ENCODE results near the gene ABHD13.
"Not testable (repeated sequence)": the region's sequence is repeated elsewhere in the genome, so short reads cannot be mapped to it uniquely, and the experiment has no call there.

Gene ABHD13

DNA sequence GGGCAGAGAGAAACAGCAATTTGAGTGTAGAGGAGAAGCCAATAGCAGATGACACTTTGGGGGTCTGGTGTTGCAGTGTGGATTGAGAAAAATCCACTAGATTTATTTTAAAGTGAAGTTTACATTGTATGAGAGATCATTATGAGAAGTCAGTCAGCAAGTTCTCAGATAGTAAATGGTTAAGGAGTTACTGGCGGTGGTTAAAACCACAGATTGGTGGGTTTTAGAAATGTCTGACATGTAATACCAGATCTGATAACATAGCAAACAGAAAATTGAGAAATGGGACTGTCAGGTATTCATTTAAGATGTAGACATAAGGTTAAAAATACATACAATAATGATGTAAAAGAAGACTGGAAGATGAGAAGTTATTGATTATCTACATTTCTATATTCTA is 7.2 kb downstream of the ABHD13 start:
- no peak for DNase-seq

DNA sequence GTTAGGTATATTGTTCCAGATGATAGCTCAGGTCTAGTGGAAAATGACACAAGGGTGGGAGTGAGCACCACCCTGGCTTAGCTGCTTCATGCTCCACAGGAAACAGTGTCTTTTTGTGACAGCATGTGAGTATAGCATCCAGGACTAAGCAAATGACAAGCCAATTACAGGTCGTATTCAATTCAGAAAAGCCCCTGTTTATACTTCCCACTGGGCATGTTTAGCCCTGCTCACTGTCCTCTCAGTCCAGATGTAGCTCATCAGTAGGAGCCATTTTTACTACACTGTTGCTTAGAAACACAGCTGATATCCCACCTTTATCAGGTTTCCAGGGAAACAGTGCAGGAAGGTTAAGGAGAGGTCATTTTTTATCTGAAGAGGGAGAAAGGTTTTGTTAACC is 8.0 kb downstream of the ABHD13 start:
- no peak for DNase-seq

DNA sequence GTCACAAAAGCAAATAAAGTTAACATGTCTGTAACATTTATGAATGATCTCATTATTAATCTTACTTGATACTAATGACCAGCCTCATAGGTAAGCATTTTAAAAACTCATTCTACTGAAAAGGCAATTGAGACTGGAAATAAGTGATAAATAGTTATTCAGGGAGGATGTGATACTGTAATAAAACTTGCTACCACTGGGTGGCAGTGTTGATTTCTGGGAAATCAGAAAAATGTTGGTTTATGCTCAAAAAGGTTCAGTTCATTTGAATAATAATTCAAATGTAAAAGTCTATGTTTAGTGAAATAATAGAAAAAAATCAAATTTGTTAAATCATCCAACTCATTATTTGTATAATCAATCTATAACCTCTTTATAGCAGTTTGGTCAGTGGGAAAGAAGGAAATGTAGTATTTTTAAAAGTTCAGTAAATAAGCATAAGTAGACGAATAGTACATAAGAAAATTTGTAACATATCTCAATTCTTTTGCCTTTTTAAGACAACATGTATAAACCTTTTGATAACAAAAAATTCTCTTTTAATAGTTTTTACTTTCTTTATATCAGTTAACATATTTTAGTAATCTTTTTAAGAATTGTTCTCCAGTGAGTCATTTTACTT is 9.6 kb downstream of the ABHD13 start:
- DNase-seq, result peak; percentile 41

DNA sequence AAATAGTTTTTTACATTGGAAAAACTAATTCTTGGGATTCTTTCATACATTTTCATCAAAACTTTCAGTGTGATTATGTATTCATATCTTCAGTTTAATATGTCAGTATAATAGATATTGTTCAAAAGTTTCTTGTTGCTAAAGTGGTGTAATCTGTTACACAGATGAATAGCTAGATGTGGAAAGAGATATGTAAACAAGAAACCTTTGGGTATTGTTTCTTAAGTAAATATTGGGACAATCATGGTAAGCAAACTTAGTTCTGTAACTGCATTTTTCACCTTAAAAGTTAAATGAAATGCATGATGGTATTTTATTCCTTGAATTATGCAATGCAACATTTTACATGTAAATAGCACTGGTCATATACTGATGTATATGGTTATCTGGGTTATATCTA is 12.2 kb downstream of the ABHD13 start:
- no peak for DNase-seq

DNA sequence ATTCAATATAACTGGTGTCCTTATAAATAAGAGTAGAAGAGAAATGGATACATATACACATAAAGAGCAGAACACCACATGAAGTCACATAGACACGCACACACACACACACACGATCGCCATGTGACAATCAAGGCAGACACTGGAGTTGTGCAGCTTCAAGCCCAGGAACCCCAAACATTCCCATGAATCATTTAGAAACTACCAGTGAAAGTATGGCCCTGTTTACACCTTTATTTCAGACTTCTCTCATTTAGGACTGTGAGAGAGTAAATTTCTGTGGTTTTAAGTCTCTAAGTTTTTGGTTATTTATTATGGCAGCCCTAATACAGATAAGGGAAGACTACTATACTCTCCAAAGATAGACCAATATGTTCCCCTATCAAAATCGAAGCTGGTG is 31.0 kb downstream of the ABHD13 start:
- no peak for DNase-seq

DNA sequence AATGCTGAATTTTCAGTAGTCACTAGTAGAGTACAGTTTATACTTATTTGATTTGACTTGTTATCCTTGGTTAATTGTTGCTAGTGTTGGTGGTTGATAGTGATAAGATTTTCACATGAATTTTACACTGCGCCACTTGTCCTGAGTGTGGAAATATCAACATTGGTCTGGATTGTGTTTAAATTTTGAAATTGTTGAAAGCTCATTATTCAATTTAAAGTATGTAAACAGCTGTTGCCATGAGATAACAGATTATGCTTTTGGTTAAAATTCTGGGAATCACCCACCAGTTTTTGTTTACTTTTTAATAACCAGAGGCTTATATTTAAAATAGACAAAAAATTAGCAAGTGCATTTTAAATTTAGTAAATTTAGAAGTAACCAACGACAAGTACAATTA is 39.1 kb downstream of the ABHD13 start:
- DNase-seq, result no peak

DNA sequence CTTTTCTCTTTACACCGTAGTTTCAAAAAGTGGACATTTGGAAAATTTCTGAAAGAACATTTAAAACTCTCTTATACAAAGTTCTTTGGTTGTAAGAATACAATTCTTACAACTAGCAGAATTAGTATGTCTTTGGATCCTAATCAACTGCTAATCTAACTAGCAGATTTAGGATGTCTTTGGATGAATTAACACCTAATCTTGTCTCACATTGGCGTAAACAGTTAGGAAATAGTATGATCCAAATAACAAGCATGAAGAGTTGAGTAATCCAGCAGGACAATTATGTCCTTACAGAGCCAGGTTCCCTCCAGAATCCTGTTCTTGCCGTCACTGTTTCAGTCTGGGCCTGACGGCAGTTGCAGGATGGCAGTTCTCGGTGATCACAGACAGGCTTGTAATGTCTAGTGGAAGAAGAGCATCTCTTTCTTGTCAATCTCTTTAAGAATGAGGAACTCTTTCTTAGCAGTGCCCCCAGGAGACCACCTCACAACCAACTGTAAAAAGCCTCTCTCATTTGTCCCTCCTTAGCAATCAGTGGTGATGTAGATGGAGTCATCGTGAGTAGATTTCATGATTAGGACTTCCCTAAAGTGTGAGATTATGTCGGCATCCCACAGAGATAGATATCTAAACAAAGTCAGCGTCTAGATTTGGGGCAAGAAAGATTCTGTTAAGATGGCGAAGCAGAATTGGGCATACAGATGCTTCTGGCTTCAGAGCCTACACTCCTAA is 45.6 kb downstream of the ABHD13 start:
- no peak for DNase-seq

DNA sequence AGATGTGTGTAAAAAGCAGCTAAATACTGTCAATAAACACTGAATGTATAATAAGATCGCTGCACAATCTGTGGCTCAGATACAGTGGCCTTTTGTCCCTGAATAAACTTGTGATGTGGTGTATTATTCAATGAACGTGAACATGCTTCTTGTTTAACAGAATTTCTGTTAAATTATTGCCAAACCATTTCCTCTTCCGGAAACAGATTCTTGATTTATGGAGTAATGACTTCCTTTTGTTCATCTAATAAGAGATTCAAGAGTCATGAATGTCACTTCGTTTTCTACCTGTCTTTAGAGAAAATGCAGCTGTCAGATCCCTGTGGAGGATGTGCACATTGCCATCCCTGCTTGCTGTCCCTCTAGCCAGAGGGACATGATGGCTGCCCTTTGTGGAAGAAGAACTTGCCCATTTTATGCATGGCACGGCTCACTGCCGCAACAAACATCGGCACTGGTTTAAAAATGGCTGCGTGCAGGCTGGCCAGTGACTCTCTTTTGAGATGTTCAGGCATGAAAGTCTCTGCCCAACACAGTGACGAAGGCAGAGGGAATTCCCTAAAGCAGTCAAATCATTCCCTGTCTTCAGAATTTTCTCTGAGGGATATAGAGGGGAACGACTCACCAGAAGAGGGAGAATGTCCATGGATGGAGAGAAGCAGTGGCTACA is 48.3 kb downstream of the ABHD13 start:
- DNase-seq, result peak; percentile 2

DNA sequence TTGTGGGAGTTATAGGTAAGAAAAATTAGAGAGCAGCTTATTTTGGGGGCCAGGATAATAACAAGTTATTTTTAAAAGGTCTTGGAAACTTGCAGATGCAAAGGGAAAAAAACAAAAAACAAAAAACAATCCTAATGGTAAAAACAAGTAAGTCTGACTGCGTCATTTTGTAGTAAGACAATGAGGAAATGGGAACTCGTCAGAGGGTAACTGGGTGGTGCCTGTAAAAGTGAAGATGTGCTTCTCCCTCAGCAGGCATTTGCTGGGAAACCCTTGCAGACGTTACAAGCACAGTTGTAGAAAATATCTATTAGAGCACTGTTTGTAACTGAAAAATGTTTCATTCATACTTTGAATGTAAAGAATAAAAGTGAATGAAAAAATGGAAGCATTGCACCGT is 49.2 kb downstream of the ABHD13 start:
- no peak for DNase-seq

DNA sequence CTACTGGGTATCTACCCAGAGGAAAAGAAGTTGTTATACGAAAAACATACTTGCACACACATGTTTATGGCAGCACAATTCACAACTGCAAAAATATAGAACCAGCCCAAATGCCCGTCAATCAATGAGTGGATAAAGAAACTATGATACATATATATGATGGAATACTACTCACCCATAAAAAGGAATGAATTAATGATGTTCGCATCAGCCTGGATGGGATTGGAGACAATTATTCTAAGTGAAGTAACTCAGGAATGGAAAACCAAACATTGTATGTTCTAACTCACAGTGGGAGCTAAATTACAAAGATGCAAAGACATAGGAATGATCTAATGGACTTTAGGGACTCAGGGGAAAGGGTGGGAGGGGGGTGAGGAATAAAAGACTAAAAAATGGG is 49.7 kb downstream of the ABHD13 start:
- not testable (repeated sequence) for DNase-seq

DNA sequence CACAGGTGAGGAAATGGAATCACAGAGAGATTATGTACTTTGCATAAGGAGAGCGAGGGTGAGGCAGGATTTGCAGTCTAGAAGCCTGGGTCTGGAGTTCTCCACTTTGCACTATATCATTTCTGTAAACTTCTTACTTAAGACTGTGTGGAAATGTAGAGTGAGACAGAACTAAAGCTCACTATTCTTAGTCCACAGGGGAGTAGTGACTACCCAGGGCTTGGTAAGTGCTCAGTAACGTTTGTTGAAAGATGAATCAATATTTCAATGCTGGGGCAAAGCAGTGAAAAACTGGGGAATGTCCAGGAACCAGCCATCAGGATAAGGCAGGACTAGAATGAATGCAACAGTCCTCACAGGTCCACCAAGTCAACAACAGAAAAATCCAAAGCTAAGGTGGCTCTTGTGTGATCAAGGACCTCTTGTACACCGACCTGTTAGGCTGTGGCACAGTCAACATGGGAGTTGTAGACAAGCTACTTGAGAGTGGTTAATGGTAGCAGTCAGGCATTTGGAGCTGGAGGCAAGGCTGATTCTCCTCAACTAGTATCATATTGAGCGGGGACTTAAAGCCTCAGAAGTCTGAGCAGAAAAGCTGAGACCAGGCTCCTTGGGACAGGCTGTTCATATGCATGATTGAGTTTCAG is 50.4 kb downstream of the ABHD13 start:
- no peak for DNase-seq

DNA sequence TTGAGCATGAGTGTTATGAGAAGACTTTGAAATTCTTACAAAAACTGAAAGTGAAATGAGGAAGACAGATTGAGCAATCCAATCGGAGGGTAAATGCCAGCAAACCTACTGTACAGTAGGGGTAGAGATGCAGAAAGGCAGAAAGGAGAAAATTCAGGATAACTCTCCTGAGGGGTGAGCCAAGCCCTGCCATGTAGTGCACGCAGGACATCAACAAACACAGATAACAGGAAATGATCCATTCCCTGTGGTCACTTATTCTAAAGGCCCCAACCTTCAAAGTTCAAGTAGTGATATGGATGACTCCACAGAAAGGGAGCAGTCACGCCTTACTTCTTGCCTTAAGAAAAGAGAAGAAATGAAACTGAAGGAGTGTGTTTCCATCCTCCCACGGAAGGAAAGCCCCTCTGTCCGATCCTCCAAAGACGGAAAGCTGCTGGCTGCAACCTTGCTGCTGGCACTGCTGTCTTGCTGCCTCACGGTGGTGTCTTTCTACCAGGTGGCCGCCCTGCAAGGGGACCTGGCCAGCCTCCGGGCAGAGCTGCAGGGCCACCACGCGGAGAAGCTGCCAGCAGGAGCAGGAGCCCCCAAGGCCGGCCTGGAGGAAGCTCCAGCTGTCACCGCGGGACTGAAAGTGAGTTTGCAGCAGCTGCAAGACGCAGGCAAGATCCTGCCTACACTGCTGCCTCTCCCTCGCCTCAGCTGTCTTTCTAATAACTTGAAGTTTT is 51.6 kb downstream of the ABHD13 start, which contains the start of gene TNFSF13B:
Gene TNFSF13B, plus strand, starts transcription at position 118 of the 728 bp plus-strand sequence. Its CDS starts 178 bp downstream, at position 296.
- peak; percentile 54 for DNase-seq

DNA sequence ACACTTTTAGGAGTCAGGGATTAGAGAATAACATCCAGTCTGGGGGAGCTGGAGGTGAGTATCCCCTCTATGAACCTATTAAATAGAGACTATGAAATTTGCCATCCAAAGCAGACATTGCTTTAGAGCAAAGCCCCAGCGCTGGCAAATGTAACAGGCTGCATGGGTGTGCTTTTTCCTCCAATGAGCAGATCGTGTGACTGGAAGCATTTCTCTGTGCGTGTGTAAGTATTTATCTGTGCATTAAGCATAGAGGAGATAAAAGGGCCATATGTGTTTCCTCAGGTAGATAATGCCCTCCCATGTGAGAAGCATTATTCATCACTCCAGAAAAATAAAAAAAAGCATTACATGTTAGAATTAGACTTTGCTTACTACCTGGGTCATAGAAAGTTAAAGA is 52.2 kb downstream of the ABHD13 start:
- peak; percentile 22 for DNase-seq

DNA sequence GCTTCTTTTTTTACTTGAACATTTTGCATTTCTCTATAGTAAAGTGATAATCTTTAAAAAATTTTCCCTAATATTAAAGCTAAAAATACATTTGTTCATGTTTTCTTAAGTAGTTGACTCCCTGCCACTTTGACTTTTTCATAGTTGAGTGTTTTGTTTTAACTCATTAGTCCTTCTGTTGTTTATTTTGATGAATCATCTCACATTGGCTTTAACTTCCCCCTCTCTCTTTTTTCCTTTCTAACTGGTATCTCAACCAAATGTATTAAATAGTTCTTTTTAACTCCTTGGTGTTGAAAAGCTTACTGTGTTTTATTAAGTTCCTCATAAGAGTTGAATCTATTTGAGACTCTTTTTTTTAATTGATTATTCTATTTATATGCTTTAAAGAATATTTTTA is 54.1 kb downstream of the ABHD13 start:
- DNase-seq, result no peak

DNA sequence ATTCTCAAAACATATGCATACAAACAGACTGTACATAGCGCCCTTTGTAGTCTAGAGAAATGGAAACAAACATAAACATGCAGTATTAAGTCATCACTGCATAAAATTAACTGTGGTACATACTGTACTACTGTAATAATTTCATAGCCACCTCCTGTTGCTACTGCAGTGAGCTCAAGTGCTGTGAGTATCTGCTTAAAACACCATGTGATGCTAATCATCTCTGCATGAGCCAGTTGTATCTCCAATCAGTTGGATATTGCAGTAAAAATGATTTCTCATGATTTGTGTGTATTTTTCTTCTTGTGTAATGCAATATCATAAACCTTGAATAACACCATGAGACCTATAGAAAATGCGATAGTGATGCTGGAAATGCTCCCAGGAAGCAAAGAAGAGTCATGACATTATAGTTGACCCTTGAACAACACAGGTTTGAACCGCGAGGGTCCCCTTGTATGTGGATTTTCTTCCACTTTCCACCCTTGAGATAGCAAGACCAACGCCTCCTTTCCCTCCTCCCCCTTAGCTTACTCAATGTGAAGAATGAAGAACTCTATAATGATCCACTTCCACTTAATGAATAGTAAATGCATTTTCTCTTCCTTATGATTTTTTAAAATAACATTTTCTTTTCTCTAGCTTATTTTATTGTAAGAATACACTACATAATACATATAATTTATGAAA is 55.4 kb downstream of the ABHD13 start:
- DNase-seq, result no peak

DNA sequence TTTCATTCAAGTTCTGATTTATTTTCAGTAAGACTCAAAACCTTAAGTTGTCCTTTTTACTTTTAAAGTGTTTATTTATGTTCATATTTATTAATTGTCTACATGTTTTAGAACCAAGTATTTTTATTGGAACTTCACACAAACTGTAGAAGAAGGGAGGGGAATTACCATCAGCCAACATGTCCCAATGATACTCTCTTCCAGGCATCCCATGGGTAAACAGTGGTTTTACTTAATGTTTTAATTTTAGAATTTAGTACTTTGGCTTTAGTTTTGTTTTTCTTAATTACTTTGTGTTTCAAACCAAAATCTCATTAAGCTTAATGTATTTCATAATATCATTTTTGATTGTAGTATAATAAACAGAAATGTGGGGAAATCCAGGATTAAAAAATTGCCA is 56.5 kb downstream of the ABHD13 start:
- DNase-seq, result no peak

DNA sequence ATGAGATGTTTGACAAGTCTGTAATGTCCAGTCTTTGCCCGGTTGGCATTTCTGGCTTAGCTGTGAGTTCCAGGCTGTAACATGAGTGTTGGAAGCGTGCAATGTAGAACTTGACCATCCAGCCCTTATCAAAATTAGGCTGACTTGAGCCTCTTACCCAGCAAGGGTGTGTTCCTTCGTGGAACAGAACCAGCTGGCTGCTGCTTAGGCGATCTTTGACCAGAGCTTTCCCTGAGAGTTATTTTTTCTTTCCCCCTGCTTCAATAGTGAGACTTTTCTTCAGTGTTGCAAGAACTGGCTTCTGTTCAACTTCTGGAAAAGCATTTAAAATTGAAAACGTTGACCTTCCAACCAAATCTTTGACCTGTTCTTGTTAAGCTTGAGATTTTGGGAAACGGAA is 57.9 kb downstream of the ABHD13 start:
- DNase-seq, result no peak

DNA sequence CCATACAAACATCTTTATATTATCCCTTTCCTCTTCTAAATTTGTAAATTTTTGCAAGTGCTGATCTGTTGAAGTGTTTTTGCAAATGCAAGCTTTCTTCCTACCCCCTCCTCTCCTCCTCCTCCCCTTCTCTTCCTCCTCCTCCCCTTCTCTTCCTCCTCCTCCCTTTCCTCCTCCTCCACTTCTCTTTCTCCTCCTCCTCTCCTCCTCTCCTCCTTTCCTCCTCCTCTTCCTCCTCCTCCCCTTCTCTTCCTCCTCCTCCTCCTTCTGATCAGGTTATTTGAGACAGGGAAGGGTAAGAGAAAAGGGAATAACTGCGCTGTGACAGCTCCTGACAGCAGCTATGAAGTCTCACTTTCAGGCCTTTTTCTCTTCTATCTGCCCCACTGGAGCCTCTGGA is 60.3 kb downstream of the ABHD13 start:
- DNase-seq, result no peak

DNA sequence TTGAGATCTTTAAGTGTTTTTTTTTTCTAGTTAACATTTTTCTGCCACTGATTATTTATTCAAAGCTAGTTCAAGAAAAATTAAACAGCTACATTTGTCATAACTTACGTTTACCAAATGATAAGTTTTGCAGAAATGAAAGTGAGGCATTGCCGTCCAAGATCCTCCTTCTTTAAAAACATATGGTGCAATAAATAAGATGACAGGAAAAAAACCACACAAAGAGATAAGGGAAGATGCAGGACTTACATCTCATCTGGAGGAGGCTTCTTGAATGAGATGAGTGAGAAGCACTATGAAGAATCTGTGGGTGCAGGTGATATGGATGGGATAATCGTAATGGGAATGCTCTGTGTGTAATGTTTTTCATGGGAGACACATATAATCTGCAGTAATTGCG is 63.7 kb downstream of the ABHD13 start:
- DNase-seq, result no peak

DNA sequence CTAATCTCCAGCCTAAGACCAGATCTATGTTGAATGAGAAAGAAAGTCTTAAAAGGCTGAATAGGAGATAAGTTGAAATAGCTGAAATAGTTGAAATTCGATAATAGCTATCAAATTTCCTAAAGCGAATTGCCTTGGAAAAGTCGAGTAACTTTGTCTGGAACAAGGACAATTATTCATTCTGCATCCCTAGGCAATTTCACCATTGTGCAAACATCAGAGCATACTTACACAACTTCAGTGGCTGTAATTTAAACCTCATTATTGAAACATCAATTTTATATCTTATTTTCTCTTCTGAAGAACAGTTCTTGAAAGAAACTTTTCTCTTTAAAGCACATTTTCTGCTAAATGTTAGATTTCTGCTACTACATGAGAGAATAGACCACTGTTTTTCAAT is 64.9 kb downstream of the ABHD13 start:
- no peak for DNase-seq
